HepG2 (cell line): ENCODE data around the gene STRN3.

Source experiments
- CTCF ChIP-seq: sonication (generic); formaldehyde crosslinking; IDR thresholded peaks from 2 replicates; pipeline ENCODE4 v1.5.0; 2020; ENCODE audit warnings: mild to moderate bottlenecking, missing genetic modification reagents, moderate library complexity
- NCOA2 ChIP-seq: sonication (generic); formaldehyde crosslinking; IDR thresholded peaks from 2 replicates; pipeline ENCODE4 v1.8.0; 2022; ENCODE audit warnings: inconsistent platforms
- SALL2 ChIP-seq: sonication (generic); formaldehyde crosslinking; IDR thresholded peaks from 2 replicates; pipeline ENCODE4 v1.8.1; 2023; ENCODE audit warnings: mild to moderate bottlenecking, missing genetic modification reagents, inconsistent platforms
- ZNF431 ChIP-seq: sonication (generic); formaldehyde crosslinking; IDR thresholded peaks from 2 replicates; pipeline ENCODE4 v1.9.0; 2022; ENCODE audit warnings: missing genetic modification reagents, low read depth, mild to moderate bottlenecking, borderline replicate concordance

DNA sequence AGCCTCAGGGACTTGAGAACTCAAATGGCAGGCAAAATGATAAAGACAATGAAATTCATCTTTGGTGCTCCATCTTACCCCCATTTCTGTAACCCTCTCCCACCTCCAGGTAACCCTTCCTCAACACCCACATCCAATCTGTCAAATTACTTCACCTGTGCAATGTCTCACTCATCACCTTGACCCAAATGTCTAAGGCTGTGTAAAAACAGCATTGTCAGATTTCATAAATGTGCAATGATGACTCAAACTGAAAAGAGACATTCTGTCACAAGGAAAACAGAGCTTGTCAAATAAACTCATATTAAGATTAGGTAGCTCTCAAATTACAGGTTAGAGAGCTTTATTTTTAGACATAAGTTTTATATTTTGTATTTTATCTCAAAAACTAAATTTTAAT is 171.7 kb downstream of the STRN3 start:
- TF ChIP-seq SALL2 (CRISPR knock-in tag) (no peak), CTCF (CRISPR knock-in tag) (no peak), NCOA2 (CRISPR knock-in tag) (no peak), ZNF431 (no peak)
